ENCODE measurements around the gene SYT5. TPM values are rescaled to one million over a fixed set of nuclear protein-coding genes. Genes with fewer than 3 reads are reported as not detected.
A peak's percentile ranks its signal among the peaks of the same experiment; 100 is the strongest.

Gene SYT5
- total and polyA plus RNA-seq, 9 of the 15 experiments (the other 6 are each of a cell fraction or from before 2014, with no cell fraction given) = 1.3 to 20.9 (median 8.8) TPM

GRCh38 chr19:55206664-55207500 is 26.8 kb upstream of the SYT5 start (continued):
- TF ChIP-seq MCM2 (IDR thresholded peaks at IDR 0.05; ENCODE audit: low read depth) (no peak), PATZ1 (CRISPR knock-in tag; IDR thresholded peaks at IDR 0.05; ENCODE audit: borderline replicate concordance) (no peak), POLR2AphosphoS2 (IDR thresholded peaks at IDR 0.05; ENCODE audit: low read length) (no peak; the same call in 1 of the 2 replicates), FOXP1 (CRISPR knock-in tag; IDR thresholded peaks at IDR 0.05) (no peak), ETV1 (tag; conservative IDR thresholded peaks at IDR 0.05; ENCODE audit: low read depth) (0 out of 2 replicates have a peak, but pooled peaks have one; percentile 34), CHAMP1 (IDR thresholded peaks at IDR 0.05) (no peak), DIDO1 (tag; IDR thresholded peaks at IDR 0.05; ENCODE audit: low read depth) (no peak), JUND (IDR thresholded peaks at IDR 0.05; ENCODE audit: borderline replicate concordance, low read depth, low read length) (peak; percentile 100), JUND (tag; IDR thresholded peaks at IDR 0.05; ENCODE audit: borderline replicate concordance, low read depth, low read length) (peak; percentile 98; the same call in 2 of the 3 replicates), RNF2 (IDR thresholded peaks at IDR 0.05) (no peak; the same call in 1 of the 2 replicates), POLR2H (tag; IDR thresholded peaks at IDR 0.05; ENCODE audit: low read depth) (peak; percentile 87), ATF7 (IDR thresholded peaks at IDR 0.05) (peak; percentile 90), FOXM1 (IDR thresholded peaks at IDR 0.05; ENCODE audit: low read depth) (no peak), FOXM1 (CRISPR knock-in tag; IDR thresholded peaks at IDR 0.05; ENCODE audit: low read depth) (0 out of 2 replicates have a peak, but pooled peaks have one; percentile 63), HNRNPH1 (optimal IDR thresholded peaks at IDR 0.05; ENCODE audit: low read depth, low read length) (no peak), HEY1 (CRISPR knock-in tag; IDR thresholded peaks at IDR 0.05; ENCODE audit: borderline replicate concordance) (no peak), LARP7 (IDR thresholded peaks at IDR 0.05) (no peak), PBX2 (CRISPR knock-in tag; IDR thresholded peaks at IDR 0.05; ENCODE audit: low read depth) (no peak), PBX2 (tag; conservative IDR thresholded peaks at IDR 0.05; ENCODE audit: low read depth) (no peak), ESRRA (IDR thresholded peaks at IDR 0.05; ENCODE audit: borderline replicate concordance, low read depth) (peak; percentile 77), SIX5 (IDR thresholded peaks at IDR 0.05; ENCODE audit: borderline replicate concordance in 1 of 2, insufficient read depth in 1 of 2, low read depth in 1 of 2, low read length in 2 of 2) (no peak), MCM5 (IDR thresholded peaks at IDR 0.05; ENCODE audit: low read depth) (no peak)
